ENCODE data around the gene ZNF580. TPM values are rescaled to one million over a fixed set of nuclear protein-coding genes. Genes with fewer than 3 reads are reported as not detected.

Gene ZNF580
- total and polyA plus RNA-seq, 12 donors: 8.0 to 101 (median 46.0) TPM

- TF ChIP-seq POLR2A (IDR thresholded peaks at IDR 0.05) (no peak), CTCF (IDR thresholded peaks at IDR 0.05) (no peak)
- intact Hi-C loops (cut with DNase I): no loop called here
- no peak for DNase-seq
- H3K27ac ChIP-seq: peak overlapping the region in 2 of 5 donors; percentile 95 to 98
- WGBS, 4 donors: 31 to 39% (median 35%) methylated on average over 11 of the region's 11 CpGs
- peaks cover 0 to 21% of the 10 kb centered on the region in 2 donors for H3K4me1 ChIP-seq (replicated peaks in 1 of 2)
- H3K9me3 ChIP-seq (replicated peaks in 1 of 3): no peaks in the 10 kb centered on the region
- H3K4me3 ChIP-seq: peak overlapping the region in 1 of 4 donors; percentile 64
- no peaks in the 10 kb centered on the region for H3K27me3 ChIP-seq
- H3K36me3 ChIP-seq (replicated peaks in 1 of 2): peaks cover 0 to 12% of the 10 kb centered on the region in 2 donors
Measured at GRCh38 chr19:55625004-55625326, 15.8 kb upstream of the ZNF580 start.

- Histone ChIP-seq H3K36me3 (replicated peaks in 1 of 2) (peaks cover 0 to 4% of the 10 kb centered on the region in 2 donors), H3K27ac (no peak overlapping the region), H3K4me3 (no peak overlapping the region), H3K9me3 (replicated peaks in 1 of 3) (no peaks in the 10 kb centered on the region), H3K4me1 (replicated peaks in 1 of 2) (peaks cover 0 to 21% of the 10 kb centered on the region in 2 donors), H3K27me3 (no peaks in the 10 kb centered on the region)
- TF ChIP-seq POLR2A (IDR thresholded peaks at IDR 0.05): no peak
- no peak for TF ChIP-seq CTCF (IDR thresholded peaks at IDR 0.05)
- intact Hi-C loops (cut with DNase I): no loop called here
- 87 to 92% (median 89%) methylated on average over 11 of the region's 11 CpGs for WGBS, 4 donors
- no peak for DNase-seq
Measured at GRCh38 chr19:55626350-55626749, 14.5 kb upstream of the ZNF580 start.

- intact Hi-C loops (cut with DNase I): loop anchor here in 1 of 2 donors (5.0 kb wide), 1 partner anchor 115 kb away; no protein-coding TSS in a partner anchor
- no peak overlapping the region for H3K4me3 ChIP-seq
- no peaks in the 10 kb centered on the region for H3K9me3 ChIP-seq (replicated peaks in 1 of 3)
- H3K27me3 ChIP-seq: no peaks in the 10 kb centered on the region
- WGBS, 4 donors: 20 to 32% (median 29%) methylated on average over 3 of the region's 3 CpGs
- H3K27ac ChIP-seq: peak overlapping the region in 1 of 5 donors; percentile 59
- no peak for TF ChIP-seq POLR2A (IDR thresholded peaks at IDR 0.05)
- peak; percentile 89 to 95 (median 92) for TF ChIP-seq CTCF (IDR thresholded peaks at IDR 0.05)
- DNase-seq: peak; percentile 92 to 98 (median 95)
- H3K36me3 ChIP-seq (replicated peaks in 1 of 2): no peaks in the 10 kb centered on the region
- peaks cover 18 to 20% of the 10 kb centered on the region in 2 donors for H3K4me1 ChIP-seq (replicated peaks in 1 of 2)
Measured at GRCh38 chr19:55632463-55632834, 8.4 kb upstream of the ZNF580 start.

- no peaks in the 10 kb centered on the region for H3K9me3 ChIP-seq (replicated peaks in 1 of 3)
- no peak for TF ChIP-seq CTCF (IDR thresholded peaks at IDR 0.05)
- no peak for TF ChIP-seq POLR2A (IDR thresholded peaks at IDR 0.05)
- H3K27me3 ChIP-seq: no peaks in the 10 kb centered on the region
- H3K27ac ChIP-seq: peak overlapping the region in 3 of 5 donors; percentile 97 to 99 (median 97)
- 71 to 84% (median 76%) methylated on average over 7 to 8 of the region's 8 CpGs for WGBS, 4 donors
- no peak overlapping the region for H3K4me3 ChIP-seq
- H3K36me3 ChIP-seq (replicated peaks in 1 of 2): no peaks in the 10 kb centered on the region
- H3K4me1 ChIP-seq (replicated peaks in 1 of 2): peaks cover 18 to 28% of the 10 kb centered on the region in 2 donors
- intact Hi-C loops (cut with DNase I): loop anchor here in 1 of 2 donors (5.0 kb wide), 1 partner anchor 117 kb away; no protein-coding TSS in a partner anchor
- DNase-seq: peak in 1 of 7 donors; percentile 19
Measured at GRCh38 chr19:55633861-55634260, 6.9 kb upstream of the ZNF580 start.
